B cell (primary cell): ENCODE measurements around the gene KRT28.

ENCODE experiments used
- CTCF ChIP-seq: fragments of 200-600 bp; IDR thresholded peaks from one replicate; pipeline ENCODE4 v1.8.0; 2022; ENCODE audit warnings: antibody characterized with exemption, mild to moderate bottlenecking
- EZH2 ChIP-seq: IDR thresholded peaks from 2 replicates; pipeline ENCODE4 v1.6.1; 2012; ENCODE audit warnings: borderline replicate concordance, low read depth, mild to moderate bottlenecking, moderate library complexity, low read length; ENCODE audit not compliant: insufficient read depth, poor library complexity, severe bottlenecking

DNA sequence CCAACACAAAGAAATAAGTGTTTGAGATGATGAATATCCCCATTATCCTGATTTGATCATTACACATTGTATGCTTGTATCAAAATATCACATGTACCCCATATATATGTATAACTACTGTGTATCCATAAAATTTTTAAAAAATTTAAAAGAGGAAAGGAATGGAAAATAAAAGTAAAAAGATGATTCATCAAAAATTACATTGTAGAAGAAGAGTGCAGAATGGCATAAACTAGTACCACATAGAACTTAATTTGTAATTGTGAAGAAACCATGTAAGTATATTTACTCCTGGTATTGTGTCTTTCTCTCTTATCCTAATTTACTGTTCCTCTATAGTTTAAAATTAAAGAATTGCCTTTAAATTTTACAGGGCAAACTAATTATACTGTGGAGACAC is 34.1 kb upstream of the KRT28 start:
- TF ChIP-seq CTCF = no peak
- TF ChIP-seq EZH2 = no peak
